Endothelial cell of umbilical vein (primary cell): ENCODE data around the gene EMD. TPM values are rescaled to one million over a fixed set of nuclear protein-coding genes. Genes with fewer than 3 reads are reported as not detected.

Source experiments
- BruUV-seq: library from RNA; stranded (reverse); fragments of 400-500 nt; replicated peaks from 2 replicates; lab custom pipeline; 2021; lab: Mats Ljungman, UMichigan
- CTCF ChIA-PET: fragments of 300-600, 350-600 bp; sonication (Branson Sonifier 250); formaldehyde crosslinking; loops from one replicate; lab custom pipeline; 2021; ENCODE audit warnings: antibody characterized with exemption, inconsistent platforms; lab: Charles Lee
- POLR2A ChIA-PET: fragments of 300-600, 350-600 bp; sonication (Branson Sonifier 250); formaldehyde crosslinking; loops from one replicate; lab custom pipeline; 2021; ENCODE audit warnings: antibody characterized with exemption, inconsistent platforms; lab: Charles Lee
- DNase-seq: peaks from one replicate; pipeline ENCODE4 v3.0.0-alpha.2; 2011; ENCODE audit warnings: low read depth, low spot score
- FAIRE-seq: peaks from 2 replicates; lab custom pipeline; 2011; peaks lifted over from hg19 to GRCh38; lab: Jason Lieb, UNC
- H2AFZ ChIP-seq: 2 replicates; pipeline ENCODE4 v1.6.0; 2012; ENCODE audit warnings: low read depth, low read length, control low read depth, inconsistent platforms
- H3K27ac ChIP-seq: 2 replicates; pipeline ENCODE4 v1.5.1; 2011; ENCODE audit warnings: low read depth, mild to moderate bottlenecking, control low read depth, low read length, moderate library complexity; ENCODE audit not compliant: insufficient read depth
- H3K27me3 ChIP-seq, 2 experiments: 2 replicates each; pipeline versions ENCODE4 v1.6.0 to v1.6.1; 2011; ENCODE audit warnings: low read length in 2 of 2, mixed read lengths in 1 of 2; ENCODE audit not compliant: control insufficient read depth in 2 of 2, insufficient read depth in 2 of 2
- H3K36me3 ChIP-seq, 2 experiments: 2 replicates in 1 of 2; 3 replicates in 1 of 2; pipeline ENCODE4 v1.5.1; 2011; ENCODE audit warnings: low read length in 2 of 2, mild to moderate bottlenecking in 1 of 2, moderate library complexity in 1 of 2; ENCODE audit not compliant: control insufficient read depth in 2 of 2, insufficient read depth in 2 of 2; ENCODE audit errors: extremely low read depth in 1 of 2
- H3K4me1 ChIP-seq: 3 replicates; pipeline ENCODE4 v1.5.1; 2011; ENCODE audit warnings: mild to moderate bottlenecking, low read length; ENCODE audit not compliant: control insufficient read depth, insufficient read depth; ENCODE audit errors: extremely low read depth
- H3K4me2 ChIP-seq: 2 replicates; pipeline ENCODE4 v1.6.1; 2011; ENCODE audit warnings: low read length, control low read depth, mixed read lengths; ENCODE audit not compliant: insufficient read depth
- H3K4me3 ChIP-seq, 3 experiments: fragments of 200-600 bp in 1 of 3; sonication (generic), shearing (Covaris generic) in 1 of 3; replicated peaks in 1 of 3; 2 replicates each; pipeline ENCODE4 v1.5.1; 2011 to 2016; ENCODE audit warnings: control low read depth in 3 of 3, low read length in 3 of 3, mild to moderate bottlenecking in 2 of 3, inconsistent platforms in 1 of 3, low read depth in 1 of 3, moderate library complexity in 1 of 3; ENCODE audit not compliant: insufficient read depth in 1 of 3
- H3K79me2 ChIP-seq: 2 replicates; pipeline ENCODE4 v1.6.0; 2012; ENCODE audit warnings: low read length, inconsistent platforms; ENCODE audit not compliant: control insufficient read depth, insufficient read depth
- H3K9ac ChIP-seq: replicated peaks from 2 replicates; pipeline ENCODE3; 2011; ENCODE audit warnings: low read length, control low read depth; ENCODE audit not compliant: insufficient read depth; ENCODE audit errors: extremely low read depth
- H3K9me1 ChIP-seq: replicated peaks from 3 replicates; pipeline ENCODE4 v1.6.0; 2011; ENCODE audit warnings: mild to moderate bottlenecking, low read length; ENCODE audit not compliant: control insufficient read depth, insufficient read depth; ENCODE audit errors: extremely low read depth
- H3K9me3 ChIP-seq: replicated peaks from 2 replicates; pipeline ENCODE4 v1.5.1; 2012; ENCODE audit warnings: low read length, inconsistent platforms; ENCODE audit not compliant: control insufficient read depth, insufficient read depth
- H4K20me1 ChIP-seq: replicated peaks from 2 replicates; pipeline ENCODE3; 2011; ENCODE audit warnings: mild to moderate bottlenecking, low read length; ENCODE audit not compliant: control insufficient read depth, insufficient read depth; ENCODE audit errors: extremely low read depth
- CTCF ChIP-seq, 2 donors: IDR thresholded peaks; 1 replicate in 1 of 2; 2 replicates in 1 of 2; pipeline ENCODE4 v1.5.1; 2011; ENCODE audit warnings: low read length in 2 of 2, mild to moderate bottlenecking in 2 of 2, moderate library complexity in 2 of 2, control low read depth in 1 of 2, inconsistent platforms in 1 of 2, low read depth in 1 of 2; ENCODE audit not compliant: insufficient read depth in 1 of 2; ENCODE audit errors: extremely low read depth in 1 of 2
- EZH2 ChIP-seq: IDR thresholded peaks from 2 replicates; pipeline ENCODE4 v1.6.1; 2012; ENCODE audit warnings: borderline replicate concordance, low read depth, mild to moderate bottlenecking, moderate library complexity, low read length, inconsistent platforms; ENCODE audit not compliant: severe bottlenecking
- FOS ChIP-seq: IDR thresholded peaks from 2 replicates; pipeline ENCODE4 v1.6.1; 2011; ENCODE audit warnings: mild to moderate bottlenecking, low read length, moderate library complexity, borderline replicate concordance; ENCODE audit not compliant: insufficient read depth
- GATA2 ChIP-seq: IDR thresholded peaks from 2 replicates; pipeline ENCODE4 v1.7.0; 2011; ENCODE audit warnings: low read depth, mild to moderate bottlenecking, moderate library complexity, mixed read lengths, low read length; ENCODE audit not compliant: insufficient read length, insufficient read depth
- JUN ChIP-seq: IDR thresholded peaks from 2 replicates; pipeline ENCODE4 v1.6.1; 2011; ENCODE audit warnings: borderline replicate concordance, low read depth; ENCODE audit not compliant: insufficient read length, insufficient read depth
- MAX ChIP-seq: IDR thresholded peaks from 2 replicates; pipeline ENCODE4 v1.6.1; 2011; ENCODE audit not compliant: insufficient read depth, insufficient read length
- MYC ChIP-seq: IDR thresholded peaks from one replicate; pipeline ENCODE4 v1.6.1; 2011; ENCODE audit warnings: mild to moderate bottlenecking, low read depth, low read length
- POLR2A ChIP-seq: IDR thresholded peaks from 2 replicates; pipeline ENCODE4 v1.6.1; 2012; ENCODE audit warnings: low read depth, mild to moderate bottlenecking, control low read depth, low read length
- POLR2AphosphoS5 ChIP-seq: IDR thresholded peaks from 2 replicates; pipeline ENCODE4 v1.6.1; 2012; ENCODE audit warnings: low read depth, mild to moderate bottlenecking, control low read depth, low read length, moderate library complexity; ENCODE audit not compliant: insufficient read depth
- dilution Hi-C: fragments of 300-500 bp; cut with MboI; formaldehyde crosslinking; loops from one replicate; pipeline ENCODE4 v1.15.0; 2019; ENCODE audit warnings: low sequenced_read_pairs; ENCODE audit not compliant: extremely low pct_ligation_motif_present
- intact Hi-C: fragments of 100-400 bp; cut with micrococcal nuclease; formaldehyde crosslinking; loops from one replicate; pipeline ENCODE4 v1.10.0; 2022
- polyA plus RNA-seq, 4 experiments: library from polyadenylated mRNA; depleted of rRNA in 3 of 4; stranded (reverse) in 3 of 4; unstranded in 1 of 4; fragments of >200 nt; gene quantifications; 2 replicates each; pipeline versions ENCODE4 v1.2.1 to v1.2.3, GENCODE V29; 2011 to 2012; ENCODE audit warnings: missing spikeins in 1 of 4
- total RNA-seq: library from RNA; stranded (reverse); gene quantifications from 2 replicates; pipeline ENCODE4 v1.2.3, GENCODE V29; 2021

Gene EMD
- total and polyA plus RNA-seq, 2 donors (not counting 3 experiments of a cell fraction or from before 2014, with no cell fraction given), result 50.6 to 76.8 TPM

GRCh38 chrX:154411981-154412340, 32.9 kb downstream of the EMD start:
- H3K27ac ChIP-seq, result peak overlapping the region; percentile 65
- no peaks in the 10 kb centered on the region for H4K20me1 ChIP-seq
- no peaks in the 10 kb centered on the region for H3K27me3 ChIP-seq
- intact Hi-C loops (no loop called here), dilution Hi-C loops (no loop called here)
- FAIRE-seq (peak; percentile 95), DNase-seq (peak; percentile 61)
- peak overlapping the region; percentile 69 for H3K4me2 ChIP-seq
- no peaks in the 10 kb centered on the region for H3K36me3 ChIP-seq
- ChIA-PET CTCF (interaction anchor here (0.9 to 1.1 kb wide), 3 partner anchors 13 to 16 kb away, joined by 3 to 5 read pairs (median 4); partner anchors contain the start of gene ATP6AP1), POLR2A (no interaction called here)
- H3K4me3 ChIP-seq, result peak overlapping the region; percentile 15 to 48 (median 40)
- BruUV-seq, result no TSS peak
- peaks cover 22% of the 10 kb centered on the region for H3K4me1 ChIP-seq
- H3K9ac ChIP-seq, result peak overlapping the region; percentile 60
- H2AFZ ChIP-seq, result peak overlapping the region; percentile 14
- H3K9me1 ChIP-seq, result no peaks in the 10 kb centered on the region
- no peaks in the 10 kb centered on the region for H3K9me3 ChIP-seq
- H3K79me2 ChIP-seq, result peaks cover 14% of the 10 kb centered on the region
- TF ChIP-seq POLR2AphosphoS5 (no peak), FOS (no peak), EZH2 (no peak), CTCF (IDR thresholded peaks at IDR 0.05; ENCODE audit: extremely low read depth in 1 of 2, insufficient read depth in 1 of 2, low read depth in 1 of 2, low read length in 2 of 2) (no peak), GATA2 (no peak), POLR2A (no peak), JUN (no peak), MAX (no peak), MYC (no peak)
